ENCODE results near the gene TMUB1. TPM values are rescaled to one million over a fixed set of nuclear protein-coding genes. Genes with fewer than 3 reads are reported as not detected.
A peak's percentile ranks its signal among the peaks of the same experiment; 100 is the strongest.

TMUB1 gene
- total and polyA plus RNA-seq, 9 of the 15 experiments (the other 6 are each of a cell fraction or from before 2014, with no cell fraction given) = 0.14 to 241 (median 74.1) TPM

DNA sequence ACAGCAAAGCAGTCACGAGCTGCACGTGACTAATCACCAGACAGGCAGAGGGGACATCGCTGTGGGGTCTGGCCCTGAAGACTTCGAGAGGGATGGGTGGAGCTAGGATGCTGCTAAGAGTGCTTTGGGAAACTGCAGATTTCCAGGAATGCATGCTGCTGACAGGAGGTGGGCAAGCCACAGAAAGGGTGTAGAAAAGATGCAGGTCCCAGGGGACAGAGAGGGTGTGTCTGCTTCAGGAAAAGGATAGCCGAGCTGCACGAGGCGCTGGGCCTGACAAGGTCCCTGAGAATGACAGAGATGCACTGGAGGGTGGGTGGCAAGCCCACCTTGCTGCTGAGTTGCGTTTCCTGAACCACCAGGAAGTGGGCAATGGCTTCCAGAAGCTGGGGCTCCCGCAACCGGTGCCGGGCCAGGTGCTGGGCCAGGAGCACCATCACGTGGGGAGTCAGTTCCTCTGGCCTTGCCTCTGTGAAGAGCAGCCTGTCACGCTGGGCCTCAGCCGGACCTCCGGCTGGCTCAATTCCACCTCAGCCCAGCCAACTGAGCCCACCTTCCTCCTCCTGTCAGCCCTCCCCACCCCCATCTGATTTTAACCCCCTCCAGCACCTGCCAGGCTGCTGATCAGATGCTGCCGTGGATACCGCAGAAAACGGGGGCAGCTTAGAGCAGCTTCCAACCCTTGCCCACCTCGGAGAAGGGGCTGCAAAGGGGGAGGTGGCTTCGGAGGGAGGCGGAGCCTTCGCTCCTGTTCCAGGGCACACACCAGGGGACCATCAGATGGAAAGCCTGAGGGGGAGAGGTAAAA, 4.9 kb downstream of the TMUB1 start (continued):
- TF ChIP-seq, protein P1, sequence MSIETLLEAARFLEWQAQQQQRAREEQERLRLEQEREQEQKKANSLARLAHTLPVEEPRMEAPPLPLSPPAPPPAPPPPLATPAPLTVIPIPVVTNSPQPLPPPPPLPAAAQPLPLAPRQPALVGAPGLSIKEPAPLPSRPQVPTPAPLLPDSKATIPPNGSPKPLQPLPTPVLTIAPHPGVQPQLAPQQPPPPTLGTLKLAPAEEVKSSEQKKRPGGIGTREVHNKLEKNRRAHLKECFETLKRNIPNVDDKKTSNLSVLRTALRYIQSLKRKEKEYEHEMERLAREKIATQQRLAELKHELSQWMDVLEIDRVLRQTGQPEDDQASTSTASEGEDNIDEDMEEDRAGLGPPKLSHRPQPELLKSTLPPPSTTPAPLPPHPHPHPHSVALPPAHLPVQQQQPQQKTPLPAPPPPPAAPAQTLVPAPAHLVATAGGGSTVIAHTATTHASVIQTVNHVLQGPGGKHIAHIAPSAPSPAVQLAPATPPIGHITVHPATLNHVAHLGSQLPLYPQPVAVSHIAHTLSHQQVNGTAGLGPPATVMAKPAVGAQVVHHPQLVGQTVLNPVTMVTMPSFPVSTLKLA (conservative IDR thresholded peaks at IDR 0.05) = no peak
- no peak for TF ChIP-seq TEAD2 (tag; IDR thresholded peaks at IDR 0.05)
- TF ChIP-seq, protein P2, sequence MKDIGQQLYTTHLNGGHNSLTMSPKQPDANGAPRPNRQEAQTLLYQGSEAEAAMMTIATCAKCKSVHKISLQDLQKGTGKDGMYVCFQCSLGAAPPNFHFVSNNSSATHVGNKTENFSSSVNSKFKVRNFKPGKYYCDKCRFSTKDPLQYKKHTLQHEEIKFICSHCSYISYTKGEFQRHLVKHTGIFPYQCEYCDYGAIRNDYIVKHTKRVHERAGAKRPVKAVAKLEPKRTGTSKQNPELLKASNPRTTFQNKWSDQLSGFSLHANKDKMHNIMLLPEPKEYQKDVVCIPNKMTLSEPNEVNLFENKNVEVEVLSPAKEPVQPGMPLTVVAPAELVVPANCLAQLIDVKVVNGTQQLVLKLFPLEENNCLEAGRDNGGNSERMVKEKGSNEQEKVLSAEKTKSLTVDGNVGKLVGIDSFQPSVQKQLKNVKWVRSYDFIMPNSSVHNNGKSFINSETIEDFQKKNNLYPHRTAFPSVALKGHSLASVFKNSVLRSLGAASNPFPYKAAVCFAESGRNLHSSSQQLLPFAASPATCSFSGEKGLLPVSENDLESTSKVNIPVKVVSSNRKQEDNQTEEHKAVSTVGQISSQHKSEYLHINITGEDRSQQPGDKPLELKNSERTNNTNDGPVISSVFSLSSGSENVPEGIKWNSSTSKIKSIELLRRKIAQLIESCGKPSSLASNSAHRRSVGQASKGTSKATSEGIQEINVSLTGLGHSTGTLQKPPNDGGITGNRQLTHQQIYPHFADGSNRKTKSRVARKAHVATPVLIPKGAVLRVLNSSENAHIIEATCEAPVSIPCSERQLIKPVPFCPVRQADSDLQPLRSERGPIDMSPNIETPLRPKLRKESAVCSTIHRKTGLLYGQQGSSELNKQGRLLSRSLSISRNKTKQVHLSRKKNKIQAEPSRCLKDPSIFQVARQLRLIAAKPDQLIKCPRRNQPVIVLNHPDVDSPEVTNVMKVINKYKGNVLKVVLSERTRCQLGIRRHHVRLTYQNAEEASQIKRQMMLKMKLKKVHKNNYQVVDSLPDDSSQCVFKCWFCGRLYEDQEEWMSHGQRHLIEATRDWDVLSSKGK (CRISPR knock-in tag; IDR thresholded peaks at IDR 0.05) = no peak
- TF ChIP-seq POLR2AphosphoS5 (IDR thresholded peaks at IDR 0.05; ENCODE audit: control insufficient read depth, insufficient read depth, low read depth, low read length) = peak; percentile 50; the same call in 1 of the 2 replicates
- TF ChIP-seq, protein P3, sequence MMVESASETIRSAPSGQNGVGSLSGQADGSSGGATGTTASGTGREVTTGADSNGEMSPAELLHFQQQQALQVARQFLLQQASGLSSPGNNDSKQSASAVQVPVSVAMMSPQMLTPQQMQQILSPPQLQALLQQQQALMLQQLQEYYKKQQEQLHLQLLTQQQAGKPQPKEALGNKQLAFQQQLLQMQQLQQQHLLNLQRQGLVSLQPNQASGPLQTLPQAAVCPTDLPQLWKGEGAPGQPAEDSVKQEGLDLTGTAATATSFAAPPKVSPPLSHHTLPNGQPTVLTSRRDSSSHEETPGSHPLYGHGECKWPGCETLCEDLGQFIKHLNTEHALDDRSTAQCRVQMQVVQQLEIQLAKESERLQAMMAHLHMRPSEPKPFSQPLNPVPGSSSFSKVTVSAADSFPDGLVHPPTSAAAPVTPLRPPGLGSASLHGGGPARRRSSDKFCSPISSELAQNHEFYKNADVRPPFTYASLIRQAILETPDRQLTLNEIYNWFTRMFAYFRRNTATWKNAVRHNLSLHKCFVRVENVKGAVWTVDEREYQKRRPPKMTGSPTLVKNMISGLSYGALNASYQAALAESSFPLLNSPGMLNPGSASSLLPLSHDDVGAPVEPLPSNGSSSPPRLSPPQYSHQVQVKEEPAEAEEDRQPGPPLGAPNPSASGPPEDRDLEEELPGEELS (CRISPR knock-in tag; IDR thresholded peaks at IDR 0.05; ENCODE audit: borderline replicate concordance) = no peak
- peak; percentile 53 for TF ChIP-seq POLR2A (conservative IDR thresholded peaks at IDR 0.05)
- TF ChIP-seq KLF10 (CRISPR knock-in tag; IDR thresholded peaks at IDR 0.05) = no peak
- TF ChIP-seq POLR2G (IDR thresholded peaks at IDR 0.05; ENCODE audit: low read depth, low read length) = peak; percentile 70
- 0 out of 2 replicates have a peak, but pooled peaks have one; percentile 46 for TF ChIP-seq ZNF583 (CRISPR knock-in tag; IDR thresholded peaks at IDR 0.05)
- TF ChIP-seq BRCA1 (IDR thresholded peaks at IDR 0.05) = no peak
- TF ChIP-seq BRCA1 (CRISPR knock-in tag; IDR thresholded peaks at IDR 0.05) = no peak
- TF ChIP-seq USF1 (CRISPR knock-in tag; IDR thresholded peaks at IDR 0.05) = peak; percentile 93
- TF ChIP-seq NFE2 (IDR thresholded peaks at IDR 0.05; ENCODE audit: low read depth) = no peak
- no peak for TF ChIP-seq MTA3 (IDR thresholded peaks at IDR 0.05; ENCODE audit: borderline replicate concordance)
- TF ChIP-seq CAMTA2 (CRISPR knock-in tag; conservative IDR thresholded peaks at IDR 0.05) = no peak
- peak; percentile 60 for TF ChIP-seq RBM22 (IDR thresholded peaks at IDR 0.05; ENCODE audit: low read depth, low read length, poor library complexity, severe bottlenecking)
- TF ChIP-seq, protein P4, sequence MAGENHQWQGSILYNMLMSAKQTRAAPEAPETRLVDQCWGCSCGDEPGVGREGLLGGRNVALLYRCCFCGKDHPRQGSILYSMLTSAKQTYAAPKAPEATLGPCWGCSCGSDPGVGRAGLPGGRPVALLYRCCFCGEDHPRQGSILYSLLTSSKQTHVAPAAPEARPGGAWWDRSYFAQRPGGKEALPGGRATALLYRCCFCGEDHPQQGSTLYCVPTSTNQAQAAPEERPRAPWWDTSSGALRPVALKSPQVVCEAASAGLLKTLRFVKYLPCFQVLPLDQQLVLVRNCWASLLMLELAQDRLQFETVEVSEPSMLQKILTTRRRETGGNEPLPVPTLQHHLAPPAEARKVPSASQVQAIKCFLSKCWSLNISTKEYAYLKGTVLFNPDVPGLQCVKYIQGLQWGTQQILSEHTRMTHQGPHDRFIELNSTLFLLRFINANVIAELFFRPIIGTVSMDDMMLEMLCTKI (IDR thresholded peaks at IDR 0.05; ENCODE audit: partially characterized antibody) = no peak

Data from K562 (cell line).